ENCODE results near the gene P2RY6. TPM values are rescaled to one million over a fixed set of nuclear protein-coding genes. Genes with fewer than 3 reads are reported as not detected.

P2RY6 gene
- total RNA-seq, 1 experiment from 2014 or later = 34.7 TPM

DNA sequence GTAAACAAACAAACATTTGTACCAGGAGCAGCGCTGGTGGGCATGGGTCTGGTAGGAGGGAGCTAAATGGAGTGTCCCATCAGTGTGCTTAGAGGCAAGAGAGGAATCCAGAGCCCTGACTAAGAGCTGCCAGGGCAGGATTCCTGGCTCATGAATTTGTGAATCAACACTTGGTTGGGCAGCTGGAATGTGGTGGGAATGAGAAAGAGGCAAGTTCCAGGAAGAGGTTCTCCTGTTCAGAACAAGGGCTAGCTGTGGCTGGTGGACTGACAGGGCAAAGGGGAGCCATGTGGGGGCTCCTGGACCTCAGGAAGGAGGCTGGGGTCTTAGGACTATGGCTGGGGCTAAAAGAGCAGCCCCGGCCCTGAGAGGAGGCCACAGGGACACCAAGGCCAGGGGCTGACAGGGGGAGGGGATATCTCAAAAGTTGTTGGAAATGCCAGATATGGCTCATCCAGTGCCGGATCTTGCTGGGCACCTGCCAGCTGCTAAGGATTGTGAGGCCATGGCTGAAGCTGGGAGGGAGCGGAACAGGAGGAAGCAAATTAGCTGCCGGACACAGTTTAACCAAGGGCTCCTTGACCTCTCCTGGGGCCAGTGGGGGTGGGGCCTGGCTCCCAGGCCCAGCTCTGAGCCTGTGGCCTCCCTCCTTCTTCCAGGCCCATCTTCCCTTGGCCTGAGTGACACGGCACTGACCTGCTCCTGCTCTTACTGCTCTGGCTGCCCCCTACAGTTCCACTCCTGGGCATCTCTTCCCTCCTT lies 14.6 kb upstream of the P2RY6 start:
- H3K4me3 ChIP-seq = peak overlapping the region; percentile 36; the same call in 1 of the 2 replicates
- H3K4me2 ChIP-seq = peak overlapping the region; percentile 82
- H4K20me1 ChIP-seq (ENCODE audit: insufficient read depth) = no peaks in the 10 kb centered on the region
- no peaks in the 10 kb centered on the region for H3K9me2 ChIP-seq (ENCODE audit: insufficient read depth)
- CTCF ChIA-PET = interaction anchor here (0.5 to 2.1 kb wide), 10 partner anchors 10 to 1915 kb away, joined by 3 to 21 read pairs (median 4); no protein-coding TSS in a partner anchor
- H3K4me1 ChIP-seq (replicated peaks; ENCODE audit: insufficient read depth) = peaks cover 53% of the 10 kb centered on the region
- peak overlapping the region; percentile 96 for H3K27ac ChIP-seq
- TF ChIP-seq EZH2 (IDR thresholded peaks at IDR 0.05; ENCODE audit: low read depth) = no peak
- TF ChIP-seq, protein P1, sequence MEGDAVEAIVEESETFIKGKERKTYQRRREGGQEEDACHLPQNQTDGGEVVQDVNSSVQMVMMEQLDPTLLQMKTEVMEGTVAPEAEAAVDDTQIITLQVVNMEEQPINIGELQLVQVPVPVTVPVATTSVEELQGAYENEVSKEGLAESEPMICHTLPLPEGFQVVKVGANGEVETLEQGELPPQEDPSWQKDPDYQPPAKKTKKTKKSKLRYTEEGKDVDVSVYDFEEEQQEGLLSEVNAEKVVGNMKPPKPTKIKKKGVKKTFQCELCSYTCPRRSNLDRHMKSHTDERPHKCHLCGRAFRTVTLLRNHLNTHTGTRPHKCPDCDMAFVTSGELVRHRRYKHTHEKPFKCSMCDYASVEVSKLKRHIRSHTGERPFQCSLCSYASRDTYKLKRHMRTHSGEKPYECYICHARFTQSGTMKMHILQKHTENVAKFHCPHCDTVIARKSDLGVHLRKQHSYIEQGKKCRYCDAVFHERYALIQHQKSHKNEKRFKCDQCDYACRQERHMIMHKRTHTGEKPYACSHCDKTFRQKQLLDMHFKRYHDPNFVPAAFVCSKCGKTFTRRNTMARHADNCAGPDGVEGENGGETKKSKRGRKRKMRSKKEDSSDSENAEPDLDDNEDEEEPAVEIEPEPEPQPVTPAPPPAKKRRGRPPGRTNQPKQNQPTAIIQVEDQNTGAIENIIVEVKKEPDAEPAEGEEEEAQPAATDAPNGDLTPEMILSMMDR (conservative IDR thresholded peaks at IDR 0.05) = no peak
- no peaks in the 10 kb centered on the region for H3K79me2 ChIP-seq (ENCODE audit: low read depth)
- H3F3A ChIP-seq (ENCODE audit: insufficient read depth, low read depth) = peaks cover 59% of the 10 kb centered on the region
- POLR2A ChIA-PET (ENCODE audit: unreplicated experiment) = interaction anchor here (0.6 to 1.2 kb wide), 7 partner anchors 12 to 492 kb away, joined by 3 to 11 read pairs (median 8); partner anchors contain the start of gene P2RY6
- no peaks in the 10 kb centered on the region for H3K36me3 ChIP-seq (ENCODE audit: low read depth)
- H3K9me3 ChIP-seq (ENCODE audit: insufficient read depth, low read depth) = no peaks in the 10 kb centered on the region
- TSS peak; percentile 80 for BruUV-seq (replicated peaks)
- peak; percentile 88 to 99 for DNase-seq
- peak overlapping the region; percentile 41; the same call in 1 of the 2 replicates for H2AFZ ChIP-seq
- H3K27me3 ChIP-seq (ENCODE audit: insufficient read depth, low read depth) = no peaks in the 10 kb centered on the region
- intact Hi-C loops (cut with micrococcal nuclease; ENCODE audit: unreplicated experiment) = loop anchor here (1.0 kb wide), 2 partner anchors 15 to 32 kb away; partner anchors contain the start of gene P2RY6

DNA sequence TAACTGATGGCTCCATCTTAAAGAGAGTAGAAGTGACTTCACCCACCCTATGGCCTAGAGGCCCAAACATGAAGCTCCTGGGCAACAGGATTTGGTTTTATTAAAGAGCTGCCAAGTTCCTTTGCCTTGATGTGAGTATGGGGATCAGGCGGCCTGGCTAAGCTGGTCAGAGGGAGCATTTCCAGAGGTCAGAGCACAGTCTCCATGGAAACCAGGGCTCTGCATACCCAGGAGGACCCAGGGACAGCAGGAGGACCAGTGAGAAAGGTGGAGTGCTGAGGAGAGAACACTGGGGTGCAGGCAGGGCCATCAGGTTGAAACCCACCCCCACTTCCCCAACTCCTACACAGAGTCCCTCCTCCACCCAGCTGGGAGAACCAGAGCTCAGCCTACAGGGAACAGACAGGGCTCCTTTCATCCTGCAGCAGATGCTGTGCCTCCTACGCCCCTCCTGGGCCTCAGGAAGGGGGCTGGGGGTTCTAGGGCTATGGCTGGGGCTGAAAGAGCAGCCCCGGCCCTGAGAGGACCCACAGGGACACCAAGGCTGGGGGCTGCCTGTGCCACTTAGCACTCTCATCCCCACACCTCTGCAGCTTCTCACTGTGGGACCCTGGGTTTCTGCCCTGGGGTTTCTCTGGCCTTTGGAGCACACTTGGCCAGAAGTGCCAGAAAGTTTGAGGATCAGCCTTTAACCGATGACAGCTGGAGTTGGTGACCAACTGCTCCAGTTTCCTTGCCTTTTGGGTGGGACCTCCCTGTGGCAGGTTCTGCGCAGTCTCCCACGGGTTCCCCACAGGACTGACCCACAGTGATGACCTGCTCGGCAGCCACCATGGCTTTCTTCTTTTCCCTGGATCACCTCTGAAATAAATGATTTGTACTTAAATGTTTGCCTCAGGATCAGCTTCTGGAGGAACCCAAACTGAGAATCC lies 13.8 kb upstream of the P2RY6 start:
- no peaks in the 10 kb centered on the region for H3K9me3 ChIP-seq (ENCODE audit: insufficient read depth, low read depth)
- no TSS peak for BruUV-seq (replicated peaks)
- no peaks in the 10 kb centered on the region for H3K36me3 ChIP-seq (ENCODE audit: low read depth)
- no peaks in the 10 kb centered on the region for H3K79me2 ChIP-seq (ENCODE audit: low read depth)
- peaks cover 61% of the 10 kb centered on the region for H3K4me1 ChIP-seq (replicated peaks; ENCODE audit: insufficient read depth)
- H2AFZ ChIP-seq = no peak overlapping the region; the same call in 1 of the 2 replicates
- H3K9me2 ChIP-seq (ENCODE audit: insufficient read depth) = no peaks in the 10 kb centered on the region
- DNase-seq = peak in 1 of 2 experiments; percentile 80
- no peaks in the 10 kb centered on the region for H3K27me3 ChIP-seq (ENCODE audit: insufficient read depth, low read depth)
- peak overlapping the region; percentile 36; the same call in 1 of the 2 replicates for H3K4me3 ChIP-seq
- POLR2A ChIA-PET (ENCODE audit: unreplicated experiment) = interaction anchor here (0.6 to 1.1 kb wide), 5 partner anchors 14 to 72 kb away, joined by 3 to 11 read pairs (median 8); partner anchors contain the start of gene P2RY6
- H3K4me2 ChIP-seq = peak overlapping the region; percentile 82
- peak overlapping the region; percentile 96 for H3K27ac ChIP-seq
- no peaks in the 10 kb centered on the region for H4K20me1 ChIP-seq (ENCODE audit: insufficient read depth)
- CTCF ChIA-PET = interaction anchor here (0.8 to 2.1 kb wide), 6 partner anchors 12 to 73 kb away, joined by 4 to 21 read pairs (median 5); no protein-coding TSS in a partner anchor
- intact Hi-C loops (cut with micrococcal nuclease; ENCODE audit: unreplicated experiment) = no loop called here
- TF ChIP-seq, protein P1 (conservative IDR thresholded peaks at IDR 0.05) = no peak
- H3F3A ChIP-seq (ENCODE audit: insufficient read depth, low read depth) = peaks cover 62% of the 10 kb centered on the region
